Fibroblast of villous mesenchyme (primary cell): ENCODE measurements around the gene GPX3. TPM values are rescaled to one million over a fixed set of nuclear protein-coding genes. Genes with fewer than 3 reads are reported as not detected.

Experiments
- DNase-seq: peaks from one replicate; pipeline ENCODE4 v3.0.0-alpha.2; 2010; ENCODE audit warnings: low read depth
- H3K4me3 ChIP-seq: 2 replicates; pipeline ENCODE4 v1.5.1; 2011; ENCODE audit warnings: low read depth, mild to moderate bottlenecking, low read length
- total RNA-seq: library from RNA; depleted of rRNA; stranded (reverse); fragments of >200 nt; gene quantifications from 2 replicates; pipeline ENCODE4 v1.2.3, GENCODE V29; 2012
- TF ChIP-seq, protein P1 (sequence below): IDR thresholded peaks from 2 replicates; pipeline ENCODE4 v1.5.1; 2012; ENCODE audit warnings: low read depth, mild to moderate bottlenecking, low read length; ENCODE audit not compliant: insufficient read depth

The GPX3 gene
- total RNA-seq, 1 donor = 3.9 TPM

DNA sequence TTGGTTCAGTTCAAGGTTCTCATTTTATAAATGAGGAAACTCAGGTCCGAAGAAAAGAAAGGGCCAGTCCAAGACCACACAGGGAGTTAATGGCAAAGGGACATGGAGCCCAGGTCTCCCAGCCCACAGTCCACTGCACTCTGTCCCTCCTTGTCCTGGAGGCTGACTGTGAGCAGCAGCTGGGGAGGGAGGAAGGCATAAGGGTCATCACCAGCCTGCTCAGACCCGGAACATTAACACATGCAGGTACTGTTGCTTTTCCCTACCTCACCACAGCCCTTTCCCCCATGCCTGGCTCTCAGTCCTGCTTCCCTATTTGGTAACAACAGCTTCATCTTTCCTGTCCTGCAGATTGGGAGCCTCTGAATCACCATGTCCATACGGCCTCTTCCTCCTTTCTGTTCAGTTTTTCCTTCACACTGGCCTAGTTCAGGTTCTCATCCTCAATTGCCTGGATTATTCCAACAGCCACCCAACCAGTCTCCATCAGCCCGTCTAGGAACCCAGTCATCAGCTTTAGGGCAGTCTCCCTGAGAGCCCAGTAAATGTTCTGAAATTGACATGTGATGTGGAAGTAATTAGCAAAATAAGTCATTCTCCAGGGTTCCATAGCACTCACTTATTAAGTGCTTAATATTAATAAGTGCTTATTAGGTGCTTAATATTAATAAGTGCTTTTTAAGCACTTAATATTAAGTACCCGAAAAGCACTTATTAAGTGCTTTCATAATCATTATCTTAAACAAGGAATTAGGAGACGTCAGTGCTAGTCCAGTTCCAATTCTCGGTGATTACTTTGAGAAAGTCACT, 4.3 kb downstream of the GPX3 start:
- no peak for DNase-seq
- no peak overlapping the region for H3K4me3 ChIP-seq

DNA sequence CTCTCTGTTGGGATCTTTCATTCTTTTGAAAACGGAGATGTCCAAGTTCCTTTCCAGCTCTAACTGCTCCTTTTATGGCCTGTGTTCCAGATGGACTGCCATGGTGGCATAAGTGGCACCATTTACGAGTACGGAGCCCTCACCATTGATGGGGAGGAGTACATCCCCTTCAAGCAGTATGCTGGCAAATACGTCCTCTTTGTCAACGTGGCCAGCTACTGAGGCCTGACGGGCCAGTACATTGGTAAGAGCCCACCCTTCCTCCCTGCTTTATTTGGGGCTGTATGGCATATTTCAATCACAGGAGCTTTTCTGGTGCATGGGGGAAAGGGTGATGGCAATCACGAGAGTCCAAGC, 4.8 kb downstream of the GPX3 start:
- no peak for DNase-seq
- H3K4me3 ChIP-seq = no peak overlapping the region
- TF ChIP-seq, protein P1, sequence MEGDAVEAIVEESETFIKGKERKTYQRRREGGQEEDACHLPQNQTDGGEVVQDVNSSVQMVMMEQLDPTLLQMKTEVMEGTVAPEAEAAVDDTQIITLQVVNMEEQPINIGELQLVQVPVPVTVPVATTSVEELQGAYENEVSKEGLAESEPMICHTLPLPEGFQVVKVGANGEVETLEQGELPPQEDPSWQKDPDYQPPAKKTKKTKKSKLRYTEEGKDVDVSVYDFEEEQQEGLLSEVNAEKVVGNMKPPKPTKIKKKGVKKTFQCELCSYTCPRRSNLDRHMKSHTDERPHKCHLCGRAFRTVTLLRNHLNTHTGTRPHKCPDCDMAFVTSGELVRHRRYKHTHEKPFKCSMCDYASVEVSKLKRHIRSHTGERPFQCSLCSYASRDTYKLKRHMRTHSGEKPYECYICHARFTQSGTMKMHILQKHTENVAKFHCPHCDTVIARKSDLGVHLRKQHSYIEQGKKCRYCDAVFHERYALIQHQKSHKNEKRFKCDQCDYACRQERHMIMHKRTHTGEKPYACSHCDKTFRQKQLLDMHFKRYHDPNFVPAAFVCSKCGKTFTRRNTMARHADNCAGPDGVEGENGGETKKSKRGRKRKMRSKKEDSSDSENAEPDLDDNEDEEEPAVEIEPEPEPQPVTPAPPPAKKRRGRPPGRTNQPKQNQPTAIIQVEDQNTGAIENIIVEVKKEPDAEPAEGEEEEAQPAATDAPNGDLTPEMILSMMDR = no peak

More for the DNA sequence above, 4.3 kb downstream of the GPX3 start:
- TF ChIP-seq, protein P1 = no peak

DNA sequence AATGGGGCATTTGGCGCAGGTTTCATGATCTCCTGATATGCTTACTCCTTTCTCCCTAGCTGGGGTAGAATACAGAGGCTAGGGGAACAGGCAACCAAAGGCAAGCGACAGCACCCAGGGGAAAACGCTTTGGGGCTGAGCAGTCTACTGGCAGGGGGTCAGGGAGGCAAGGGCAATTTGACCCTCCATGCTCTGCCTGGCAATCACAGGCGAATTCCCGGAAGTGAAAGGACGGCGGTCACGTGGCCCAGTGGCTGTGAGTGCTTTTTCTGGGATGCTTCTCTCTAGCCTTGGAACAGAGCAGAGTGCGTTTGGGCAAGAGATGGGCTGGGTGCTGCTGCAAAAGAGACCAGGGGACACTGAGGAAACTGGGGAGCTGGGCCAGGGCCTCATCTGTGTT, 5.7 kb downstream of the GPX3 start:
- DNase-seq = no peak
- no peak overlapping the region for H3K4me3 ChIP-seq
- TF ChIP-seq, protein P1 = no peak

DNA sequence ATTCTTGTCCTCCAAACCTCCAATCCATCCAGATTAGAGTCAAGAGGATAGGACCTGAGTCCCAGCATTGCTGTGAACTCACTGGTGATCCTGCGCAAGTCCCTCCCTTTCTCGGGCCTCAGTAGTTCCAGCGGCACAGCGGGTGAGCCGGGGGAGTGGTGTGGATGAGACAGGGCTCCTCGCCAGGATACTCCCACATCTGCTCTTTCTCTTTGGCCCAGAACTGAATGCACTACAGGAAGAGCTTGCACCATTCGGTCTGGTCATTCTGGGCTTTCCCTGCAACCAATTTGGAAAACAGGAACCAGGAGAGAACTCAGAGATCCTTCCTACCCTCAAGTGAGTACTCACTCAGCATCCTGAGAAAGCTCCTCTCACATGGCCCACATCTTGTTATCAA, 6.3 kb downstream of the GPX3 start:
- peak; percentile 46 for DNase-seq
- no peak overlapping the region for H3K4me3 ChIP-seq
- TF ChIP-seq, protein P1 = no peak

DNA sequence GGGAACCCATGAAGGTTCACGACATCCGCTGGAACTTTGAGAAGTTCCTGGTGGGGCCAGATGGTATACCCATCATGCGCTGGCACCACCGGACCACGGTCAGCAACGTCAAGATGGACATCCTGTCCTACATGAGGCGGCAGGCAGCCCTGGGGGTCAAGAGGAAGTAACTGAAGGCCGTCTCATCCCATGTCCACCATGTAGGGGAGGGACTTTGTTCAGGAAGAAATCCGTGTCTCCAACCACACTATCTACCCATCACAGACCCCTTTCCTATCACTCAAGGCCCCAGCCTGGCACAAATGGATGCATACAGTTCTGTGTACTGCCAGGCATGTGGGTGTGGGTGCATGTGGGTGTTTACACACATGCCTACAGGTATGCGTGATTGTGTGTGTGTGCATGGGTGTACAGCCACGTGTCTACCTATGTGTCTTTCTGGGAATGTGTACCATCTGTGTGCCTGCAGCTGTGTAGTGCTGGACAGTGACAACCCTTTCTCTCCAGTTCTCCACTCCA, 7.6 kb downstream of the GPX3 start:
- TF ChIP-seq, protein P1 = no peak
- H3K4me3 ChIP-seq = no peak overlapping the region
- DNase-seq = no peak

DNA sequence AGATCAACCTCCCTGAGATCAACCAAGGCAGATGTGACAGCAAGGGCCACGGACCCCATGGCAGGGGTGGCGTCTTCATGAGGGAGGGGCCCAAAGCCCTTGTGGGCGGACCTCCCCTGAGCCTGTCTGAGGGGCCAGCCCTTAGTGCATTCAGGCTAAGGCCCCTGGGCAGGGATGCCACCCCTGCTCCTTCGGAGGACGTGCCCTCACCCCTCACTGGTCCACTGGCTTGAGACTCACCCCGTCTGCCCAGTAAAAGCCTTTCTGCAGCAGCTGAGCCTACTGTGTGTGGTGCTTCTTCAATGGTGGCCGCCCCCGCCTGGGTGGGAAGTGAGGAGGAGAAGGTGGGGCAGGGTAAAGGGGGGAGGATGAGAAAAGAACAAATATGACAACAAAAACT, 8.3 kb downstream of the GPX3 start:
- no peak overlapping the region for H3K4me3 ChIP-seq
- TF ChIP-seq, protein P1 = no peak
- no peak for DNase-seq
